ENCODE data around the gene SORCS3. TPM values are rescaled to one million over a fixed set of nuclear protein-coding genes. Genes with fewer than 3 reads are reported as not detected.

The SORCS3 gene
- total RNA-seq, 1 donor from 2014 or later: not detected

- intact Hi-C loops (cut with micrococcal nuclease): no loop called here
These were observed 2.2 kb downstream of the SORCS3 start for GRCh38 chr10:104643303-104643663.

- intact Hi-C loops (cut with micrococcal nuclease): no loop called here
These were observed 5.1 kb downstream of the SORCS3 start for GRCh38 chr10:104646146-104646545.

- intact Hi-C loops (cut with micrococcal nuclease): no loop called here
These were observed 7.3 kb downstream of the SORCS3 start for GRCh38 chr10:104648421-104648820.

- intact Hi-C loops (cut with micrococcal nuclease): no loop called here
These were observed 9.0 kb downstream of the SORCS3 start for GRCh38 chr10:104650072-104650471.

GRCh38 chr10:104650635-104651331, 9.7 kb downstream of the SORCS3 start:
- intact Hi-C loops (cut with micrococcal nuclease): no loop called here

- intact Hi-C loops (cut with micrococcal nuclease): no loop called here
These were observed 15.9 kb downstream of the SORCS3 start for GRCh38 chr10:104657036-104657435.

- intact Hi-C loops (cut with micrococcal nuclease): no loop called here
These were observed 16.4 kb downstream of the SORCS3 start for GRCh38 chr10:104657457-104657856.

- intact Hi-C loops (cut with micrococcal nuclease): no loop called here
These were observed 17.0 kb downstream of the SORCS3 start for GRCh38 chr10:104658067-104658466.

- intact Hi-C loops (cut with micrococcal nuclease): no loop called here
These were observed 18.7 kb downstream of the SORCS3 start for GRCh38 chr10:104659809-104660208.

GRCh38 chr10:104663076-104663475, 22.0 kb downstream of the SORCS3 start:
- intact Hi-C loops (cut with micrococcal nuclease): no loop called here

GRCh38 chr10:104663563-104663962, 22.5 kb downstream of the SORCS3 start:
- intact Hi-C loops (cut with micrococcal nuclease): no loop called here

- intact Hi-C loops (cut with micrococcal nuclease): no loop called here
These were observed 23.1 kb downstream of the SORCS3 start for GRCh38 chr10:104664205-104664604.

- intact Hi-C loops (cut with micrococcal nuclease): no loop called here
These were observed 24.1 kb downstream of the SORCS3 start for GRCh38 chr10:104665174-104665573.

GRCh38 chr10:104666106-104666505, 25.0 kb downstream of the SORCS3 start:
- intact Hi-C loops (cut with micrococcal nuclease): no loop called here

GRCh38 chr10:104676874-104677273, 35.8 kb downstream of the SORCS3 start:
- intact Hi-C loops (cut with micrococcal nuclease): no loop called here

- intact Hi-C loops (cut with micrococcal nuclease): no loop called here
These were observed 37.6 kb downstream of the SORCS3 start for GRCh38 chr10:104678658-104679057.

GRCh38 chr10:104680467-104681401, 39.6 kb downstream of the SORCS3 start:
- intact Hi-C loops (cut with micrococcal nuclease): no loop called here

- intact Hi-C loops (cut with micrococcal nuclease): no loop called here
These were observed 40.4 kb downstream of the SORCS3 start for GRCh38 chr10:104681485-104681884.

GRCh38 chr10:104683567-104683966, 42.5 kb downstream of the SORCS3 start:
- intact Hi-C loops (cut with micrococcal nuclease): no loop called here

- intact Hi-C loops (cut with micrococcal nuclease): no loop called here
These were observed 45.7 kb downstream of the SORCS3 start for GRCh38 chr10:104686829-104687228.

- intact Hi-C loops (cut with micrococcal nuclease): no loop called here
These were observed 47.4 kb downstream of the SORCS3 start for GRCh38 chr10:104688251-104689042.

- intact Hi-C loops (cut with micrococcal nuclease): no loop called here
These were observed 48.0 kb downstream of the SORCS3 start for GRCh38 chr10:104689105-104689504.

Data from T-helper 2 cell treated with Interferon-gamma antibody and Interleukin-4, amounts not matched to agents 100 ng/mL and 5 ng/mL, for 36 hours (primary cell).